HepG2 (cell line): Measurements from ENCODE around the gene MYADML2. TPM values are rescaled to one million over a fixed set of nuclear protein-coding genes. Genes with fewer than 3 reads are reported as not detected.

Experiments used
- CBX1 ChIP-seq: IDR thresholded peaks from one replicate; pipeline ENCODE4 v1.6.1; 2016; ENCODE audit warnings: antibody characterized with exemption, low read depth
- FOXA1 ChIP-seq, 2 experiments: fragments of 450-650 bp in 1 of 2; sonication (generic) in 1 of 2; formaldehyde crosslinking in 1 of 2; IDR thresholded peaks; 2 replicates each; pipeline versions ENCODE4 v1.4.0 to v1.6.1; 2016 to 2020; ENCODE audit warnings: missing genetic modification reagents in 1 of 2
- HOXA5 ChIP-seq: sonication (generic); formaldehyde crosslinking; IDR thresholded peaks from 2 replicates; pipeline ENCODE4 v1.4.0; 2020; ENCODE audit warnings: missing genetic modification reagents
- KLF16 ChIP-seq, 2 experiments: sonication (generic) in 1 of 2; formaldehyde crosslinking in 1 of 2; IDR thresholded peaks; 2 replicates each; pipeline versions ENCODE4 v1.6.1 to v1.8.0; 2016 to 2023; ENCODE audit warnings: missing genetic modification reagents in 2 of 2, missing compliant biosample characterization in 1 of 2
- MNT ChIP-seq: fragments of 450-650 bp; IDR thresholded peaks from 2 replicates; pipeline ENCODE4 v1.6.1; 2016
- NAIF1 ChIP-seq: sonication (generic); formaldehyde crosslinking; IDR thresholded peaks from 2 replicates; pipeline ENCODE4 v1.5.0; 2020; ENCODE audit warnings: mild to moderate bottlenecking, missing genetic modification reagents, borderline replicate concordance
- PHF5A ChIP-seq: IDR thresholded peaks from one replicate; pipeline ENCODE4 v1.6.1; 2018; ENCODE audit warnings: low read depth, missing genetic modification reagents; ENCODE audit not compliant: unreplicated experiment
- RAD21 ChIP-seq: fragments of 450-650 bp; formaldehyde crosslinking; IDR thresholded peaks from 2 replicates; pipeline ENCODE4 v1.5.0; 2020; ENCODE audit warnings: mild to moderate bottlenecking
- ZBTB46 ChIP-seq: sonication (generic); formaldehyde crosslinking; IDR thresholded peaks from 2 replicates; pipeline ENCODE4 v1.4.0; 2020; ENCODE audit warnings: mild to moderate bottlenecking, missing genetic modification reagents, borderline replicate concordance
- ZNF281 ChIP-seq: sonication (generic); formaldehyde crosslinking; IDR thresholded peaks from 2 replicates; pipeline ENCODE4 v1.4.0; 2020; ENCODE audit warnings: missing genetic modification reagents, borderline replicate concordance
- ZNF317 ChIP-seq: sonication (generic); formaldehyde crosslinking; IDR thresholded peaks from 2 replicates; pipeline ENCODE4 v1.5.0; 2020; ENCODE audit warnings: mild to moderate bottlenecking, missing genetic modification reagents
- ZNF33B ChIP-seq: sonication (generic); formaldehyde crosslinking; IDR thresholded peaks from 2 replicates; pipeline ENCODE4 v1.5.1; 2020; ENCODE audit warnings: mild to moderate bottlenecking, missing genetic modification reagents
- ZNF589 ChIP-seq: sonication (generic); formaldehyde crosslinking; conservative IDR thresholded peaks from 2 replicates; pipeline ENCODE4 v1.8.0; 2022; ENCODE audit warnings: mild to moderate bottlenecking, moderate library complexity, missing genetic modification reagents
- ZNF670 ChIP-seq: sonication (generic); formaldehyde crosslinking; IDR thresholded peaks from 2 replicates; pipeline ENCODE4 v1.8.0; 2022; ENCODE audit warnings: mild to moderate bottlenecking, missing genetic modification reagents, borderline replicate concordance
- ZNF800 ChIP-seq: sonication (generic); formaldehyde crosslinking; IDR thresholded peaks from 2 replicates; pipeline ENCODE4 v1.4.0; 2020; ENCODE audit warnings: missing genetic modification reagents
- polyA plus RNA-seq, 8 experiments: library from polyadenylated mRNA; depleted of rRNA in 3 of 8; stranded (reverse) in 7 of 8; unstranded in 1 of 8; fragments of >200 nt; fragmentation: Illumina TruSeq in 4 of 8; extraction: Trizol in 4 of 8; gene quantifications; 2 replicates each; pipeline versions ENCODE4 v1.2.1 to v1.2.3, GENCODE V29; 2011 to 2016; ENCODE audit warnings: low read depth in 4 of 8, missing spikeins in 1 of 8, mixed read lengths in 1 of 8; ENCODE audit not compliant: insufficient read depth in 1 of 8
- total RNA-seq, 5 experiments: library from RNA; depleted of rRNA; stranded (reverse); fragments of >200 nt; fragmentation: Illumina TruSeq; extraction: Trizol; gene quantifications; 2 replicates each; pipeline ENCODE4 v1.2.3, GENCODE V29; 2016; ENCODE audit warnings: low read depth in 1 of 5
- TF ChIP-seq, protein P1 (sequence below): sonication (generic); formaldehyde crosslinking; conservative IDR thresholded peaks from 2 replicates; pipeline ENCODE4 v1.4.0; 2020; ENCODE audit warnings: missing genetic modification reagents

The MYADML2 gene
- total and polyA plus RNA-seq, 2 of the 13 experiments (the other 11 are each of a cell fraction or from before 2014, with no cell fraction given) = not detected

DNA sequence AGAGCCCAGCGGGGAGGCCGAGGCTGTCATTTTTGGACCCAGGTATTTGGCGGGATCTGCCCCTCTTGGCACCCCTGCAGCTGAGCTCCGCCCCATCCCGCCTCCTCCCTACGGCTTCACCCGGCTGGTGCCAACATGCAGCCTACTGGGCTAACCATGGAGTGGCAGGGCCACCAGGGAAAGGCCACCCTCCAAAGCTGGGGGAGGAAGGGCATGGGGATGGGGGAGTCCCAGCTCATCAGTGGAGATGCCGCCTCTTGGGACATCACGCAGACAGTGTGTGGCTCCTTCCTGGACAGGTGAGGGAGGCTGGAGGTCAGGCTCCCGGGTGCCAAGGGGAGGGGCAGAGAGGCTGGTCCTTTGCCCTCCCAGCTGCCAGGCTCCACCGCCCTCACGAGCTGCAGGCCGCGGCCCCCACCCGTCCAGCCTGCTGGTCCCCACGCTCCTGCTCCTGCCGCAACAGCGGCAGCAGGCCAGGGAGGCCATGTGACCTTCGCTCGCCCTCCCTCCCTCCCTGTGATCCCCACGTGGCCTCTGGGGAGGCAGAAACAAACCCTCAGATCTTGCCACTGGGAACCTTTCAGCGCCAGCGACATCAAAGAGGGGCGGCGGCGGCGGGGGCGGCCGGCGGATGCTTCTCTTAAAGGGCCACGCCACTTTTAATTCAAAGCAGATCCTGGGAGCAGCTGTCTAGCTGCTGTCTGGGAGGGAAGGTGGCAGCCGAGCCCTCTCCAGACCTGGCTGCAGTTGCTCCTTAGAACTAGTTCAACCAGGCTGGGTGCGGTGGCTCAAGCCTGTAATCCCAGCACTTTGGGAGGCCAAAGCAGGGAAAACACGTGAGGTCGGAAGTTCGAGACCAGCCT lies 20.7 kb upstream of the MYADML2 start (continued):
- 0 out of 2 replicates have a peak, but pooled peaks have one; percentile 75 for TF ChIP-seq ZBTB46
- no peak for TF ChIP-seq FOXA1 (IDR thresholded peaks at IDR 0.05)
- TF ChIP-seq FOXA1 (CRISPR knock-in tag; IDR thresholded peaks at IDR 0.05) = no peak
- peak; percentile 52 for TF ChIP-seq PHF5A (CRISPR knock-in tag)
- TF ChIP-seq, protein P1, sequence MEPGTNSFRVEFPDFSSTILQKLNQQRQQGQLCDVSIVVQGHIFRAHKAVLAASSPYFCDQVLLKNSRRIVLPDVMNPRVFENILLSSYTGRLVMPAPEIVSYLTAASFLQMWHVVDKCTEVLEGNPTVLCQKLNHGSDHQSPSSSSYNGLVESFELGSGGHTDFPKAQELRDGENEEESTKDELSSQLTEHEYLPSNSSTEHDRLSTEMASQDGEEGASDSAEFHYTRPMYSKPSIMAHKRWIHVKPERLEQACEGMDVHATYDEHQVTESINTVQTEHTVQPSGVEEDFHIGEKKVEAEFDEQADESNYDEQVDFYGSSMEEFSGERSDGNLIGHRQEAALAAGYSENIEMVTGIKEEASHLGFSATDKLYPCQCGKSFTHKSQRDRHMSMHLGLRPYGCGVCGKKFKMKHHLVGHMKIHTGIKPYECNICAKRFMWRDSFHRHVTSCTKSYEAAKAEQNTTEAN (CRISPR knock-in tag) = peak; percentile 81; the same call in 1 of the 2 replicates
- TF ChIP-seq CBX1 = peak; percentile 95
- TF ChIP-seq ZNF33B = no peak
- TF ChIP-seq ZNF281 (CRISPR knock-in tag) = peak; percentile 74
- peak; percentile 68 for TF ChIP-seq ZNF670
- TF ChIP-seq ZNF589 (CRISPR knock-in tag) = peak; percentile 88; the same call in 1 of the 2 replicates
- peak; percentile 96 for TF ChIP-seq HOXA5 (CRISPR knock-in tag)
- TF ChIP-seq KLF16 (CRISPR knock-in tag; IDR thresholded peaks at IDR 0.05) = peak in 1 of 2 experiments; percentile 96; a peak in 2 of 4 replicates
- TF ChIP-seq RAD21 = 0 out of 2 replicates have a peak, but pooled peaks have one; percentile 14
- TF ChIP-seq NAIF1 (CRISPR knock-in tag) = 0 out of 2 replicates have a peak, but pooled peaks have one; percentile 71
- TF ChIP-seq ZNF317 (CRISPR knock-in tag) = peak; percentile 91
- peak; percentile 91 for TF ChIP-seq ZNF800 (CRISPR knock-in tag)
- peak; percentile 97 for TF ChIP-seq MNT
